CD4-positive, alpha-beta T cell treated with Interleukin-17A for 1 hour (primary cell): ENCODE data around the gene DPYSL4.

Experiments
- DNase-seq: peaks from one replicate; pipeline ENCODE4 v3.0.0-alpha.2; 2020

Gene DPYSL4

GRCh38 chr10:132179551-132180392 lies 7.0 kb upstream of the DPYSL4 start:
- no peak for DNase-seq

- DNase-seq, result no peak
These were observed 6.0 kb upstream of the DPYSL4 start for GRCh38 chr10:132180736-132181135.

GRCh38 chr10:132181691-132182425 lies 4.9 kb upstream of the DPYSL4 start:
- no peak for DNase-seq

- no peak for DNase-seq
These were observed 4.2 kb upstream of the DPYSL4 start for GRCh38 chr10:132182591-132182990.

- DNase-seq, result no peak
These were observed 3.7 kb upstream of the DPYSL4 start for GRCh38 chr10:132183046-132183445.

GRCh38 chr10:132184816-132185593 lies 1.7 kb upstream of the DPYSL4 start:
- no peak for DNase-seq

- peak; percentile 59 for DNase-seq
These were observed 904 bp upstream of the DPYSL4 start for GRCh38 chr10:132185601-132186487.

- DNase-seq, result no peak
These were observed 836 bp downstream of the DPYSL4 start for GRCh38 chr10:132187430-132188138.

- DNase-seq, result no peak
These were observed 1.6 kb downstream of the DPYSL4 start for GRCh38 chr10:132188331-132188730.

GRCh38 chr10:132189016-132189415 lies 2.3 kb downstream of the DPYSL4 start:
- no peak for DNase-seq

- DNase-seq, result no peak
These were observed 3.2 kb downstream of the DPYSL4 start for GRCh38 chr10:132189810-132190422.

- no peak for DNase-seq
These were observed 5.6 kb downstream of the DPYSL4 start for GRCh38 chr10:132192076-132192975.

GRCh38 chr10:132192991-132193665 lies 6.4 kb downstream of the DPYSL4 start:
- DNase-seq, result no peak

- no peak for DNase-seq
These were observed 7.3 kb downstream of the DPYSL4 start for GRCh38 chr10:132193907-132194552.

GRCh38 chr10:132194726-132195125 lies 8.0 kb downstream of the DPYSL4 start:
- DNase-seq, result no peak

GRCh38 chr10:132195366-132196075 lies 8.8 kb downstream of the DPYSL4 start:
- DNase-seq, result no peak

GRCh38 chr10:132196178-132197113 lies 9.7 kb downstream of the DPYSL4 start:
- DNase-seq, result no peak
